ES-I3 (cell line): ENCODE data around the gene UBE4A.

Experiments
- H3K36me3 ChIP-seq: 2 replicates; pipeline ENCODE4 v1.6.1; 2013; ENCODE audit warnings: mild to moderate bottlenecking, low read length, control low read depth, moderate library complexity; ENCODE audit not compliant: insufficient read depth
- H3K4me1 ChIP-seq: 2 replicates; pipeline ENCODE4 v1.6.1; 2013; ENCODE audit warnings: mild to moderate bottlenecking, control low read depth, low read length; ENCODE audit not compliant: insufficient read depth
- H3K9ac ChIP-seq: 2 replicates; pipeline ENCODE4 v1.6.1; 2013; ENCODE audit warnings: low read depth, mild to moderate bottlenecking, low read length, moderate library complexity
- H3K9me3 ChIP-seq: 2 replicates; pipeline ENCODE4 v1.6.1; 2013; ENCODE audit warnings: mild to moderate bottlenecking, low read length, moderate library complexity; ENCODE audit not compliant: control insufficient read depth, insufficient read depth

Gene UBE4A

GRCh38 chr11:118358071-118358470 lies 1.3 kb upstream of the UBE4A start:
- no peaks in the 10 kb centered on the region for H3K9me3 ChIP-seq
- H3K9ac ChIP-seq: no peak overlapping the region
- H3K4me1 ChIP-seq: no peaks in the 10 kb centered on the region
- H3K36me3 ChIP-seq: no peaks in the 10 kb centered on the region

GRCh38 chr11:118364956-118365615 lies 5.7 kb downstream of the UBE4A start:
- H3K4me1 ChIP-seq: no peaks in the 10 kb centered on the region
- peaks cover 14% of the 10 kb centered on the region for H3K36me3 ChIP-seq
- no peaks in the 10 kb centered on the region for H3K9me3 ChIP-seq

GRCh38 chr11:118366287-118366686 lies 6.9 kb downstream of the UBE4A start:
- Histone ChIP-seq H3K4me1 (no peaks in the 10 kb centered on the region), H3K9ac (no peak overlapping the region), H3K36me3 (peaks cover 14% of the 10 kb centered on the region), H3K9me3 (no peaks in the 10 kb centered on the region)

More at GRCh38 chr11:118364956-118365615, 5.7 kb downstream of the UBE4A start:
- H3K9ac ChIP-seq: no peak overlapping the region

GRCh38 chr11:118370774-118371173 lies 11.4 kb downstream of the UBE4A start:
- no peaks in the 10 kb centered on the region for H3K4me1 ChIP-seq
- H3K36me3 ChIP-seq: peaks cover 21% of the 10 kb centered on the region
- H3K9me3 ChIP-seq: no peaks in the 10 kb centered on the region
- H3K9ac ChIP-seq: no peak overlapping the region

GRCh38 chr11:118373263-118373662 lies 13.9 kb downstream of the UBE4A start:
- Histone ChIP-seq H3K9me3 (no peaks in the 10 kb centered on the region), H3K4me1 (no peaks in the 10 kb centered on the region), H3K36me3 (peaks cover 24% of the 10 kb centered on the region), H3K9ac (no peak overlapping the region)

- no peaks in the 10 kb centered on the region for H3K4me1 ChIP-seq
- no peaks in the 10 kb centered on the region for H3K9me3 ChIP-seq
- H3K36me3 ChIP-seq: peaks cover 24% of the 10 kb centered on the region
- H3K9ac ChIP-seq: no peak overlapping the region
These were observed 14.5 kb downstream of the UBE4A start for GRCh38 chr11:118373871-118374270.

- H3K36me3 ChIP-seq: peaks cover 17% of the 10 kb centered on the region
These were observed 15.3 kb downstream of the UBE4A start for GRCh38 chr11:118374729-118375128.

GRCh38 chr11:118375978-118376377 lies 16.6 kb downstream of the UBE4A start:
- no peaks in the 10 kb centered on the region for H3K9me3 ChIP-seq
- peaks cover 25% of the 10 kb centered on the region for H3K36me3 ChIP-seq
- no peaks in the 10 kb centered on the region for H3K4me1 ChIP-seq
- no peak overlapping the region for H3K9ac ChIP-seq

More at GRCh38 chr11:118374729-118375128, 15.3 kb downstream of the UBE4A start:
- Histone ChIP-seq H3K4me1 (no peaks in the 10 kb centered on the region), H3K9ac (no peak overlapping the region), H3K9me3 (no peaks in the 10 kb centered on the region)

- peaks cover 23% of the 10 kb centered on the region for H3K36me3 ChIP-seq
- H3K9ac ChIP-seq: no peak overlapping the region
- H3K9me3 ChIP-seq: no peaks in the 10 kb centered on the region
- H3K4me1 ChIP-seq: no peaks in the 10 kb centered on the region
These were observed 20.1 kb downstream of the UBE4A start for GRCh38 chr11:118379497-118379896.

- Histone ChIP-seq H3K4me1 (no peaks in the 10 kb centered on the region), H3K36me3 (peaks cover 20% of the 10 kb centered on the region), H3K9ac (no peak overlapping the region), H3K9me3 (no peaks in the 10 kb centered on the region)
These were observed 21.2 kb downstream of the UBE4A start for GRCh38 chr11:118380571-118380970.

GRCh38 chr11:118382954-118383353 lies 23.6 kb downstream of the UBE4A start:
- Histone ChIP-seq H3K4me1 (no peaks in the 10 kb centered on the region), H3K9me3 (no peaks in the 10 kb centered on the region), H3K36me3 (peaks cover 23% of the 10 kb centered on the region), H3K9ac (no peak overlapping the region)

- H3K36me3 ChIP-seq: peaks cover 23% of the 10 kb centered on the region
- H3K9me3 ChIP-seq: no peaks in the 10 kb centered on the region
- H3K4me1 ChIP-seq: no peaks in the 10 kb centered on the region
- H3K9ac ChIP-seq: no peak overlapping the region
These were observed 24.3 kb downstream of the UBE4A start for GRCh38 chr11:118383657-118384056.

- H3K36me3 ChIP-seq: peaks cover 7% of the 10 kb centered on the region; the same call in 1 of the 2 replicates
- no peaks in the 10 kb centered on the region for H3K4me1 ChIP-seq
- no peak overlapping the region for H3K9ac ChIP-seq
- H3K9me3 ChIP-seq: no peaks in the 10 kb centered on the region
These were observed 36.7 kb downstream of the UBE4A start for GRCh38 chr11:118396097-118396501.

- no peaks in the 10 kb centered on the region for H3K4me1 ChIP-seq
- no peak overlapping the region for H3K9ac ChIP-seq
- no peaks in the 10 kb centered on the region for H3K9me3 ChIP-seq
- peaks cover 7% of the 10 kb centered on the region; the same call in 1 of the 2 replicates for H3K36me3 ChIP-seq
These were observed 38.0 kb downstream of the UBE4A start for GRCh38 chr11:118397448-118397847.

GRCh38 chr11:118398791-118399559 lies 39.6 kb downstream of the UBE4A start:
- Histone ChIP-seq H3K9ac (no peak overlapping the region), H3K9me3 (no peaks in the 10 kb centered on the region), H3K4me1 (no peaks in the 10 kb centered on the region; the same call in 1 of the 2 replicates), H3K36me3 (peaks cover 4% of the 10 kb centered on the region; the same call in 1 of the 2 replicates)
